HG03432 (cell line): Measurements from ENCODE around the gene RYR2.
"Not testable (repeated sequence)": the region's sequence is repeated elsewhere in the genome, so short reads cannot be mapped to it uniquely, and the experiment has no call there.

ENCODE experiments used
- ATAC-seq: cut with Tn5 transposase; IDR thresholded peaks from one replicate; pipeline ENCODE4 v1.9.1; 2021; ENCODE audit warnings: mild to moderate bottlenecking, moderate library complexity; ENCODE audit not compliant: unreplicated experiment

The RYR2 gene

DNA sequence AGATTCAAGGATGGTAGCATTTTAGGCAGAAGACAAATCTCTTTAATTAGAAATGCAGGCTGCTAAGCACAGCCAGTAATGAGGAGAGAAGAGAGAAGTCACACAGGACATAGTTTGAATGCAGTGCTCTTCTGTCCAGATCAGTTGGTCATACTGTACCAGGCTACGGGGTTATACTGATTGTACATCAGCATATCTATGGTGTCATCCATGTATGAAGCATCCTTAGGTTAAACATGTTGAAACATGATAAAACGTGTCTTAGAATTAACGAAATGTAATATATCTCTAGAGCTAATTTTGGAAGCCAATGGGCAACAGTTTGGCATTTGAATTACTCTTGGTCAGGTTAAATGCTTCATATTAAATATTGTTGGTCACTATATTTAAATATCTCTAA, 199.1 kb downstream of the RYR2 start:
- ATAC-seq: no peak

DNA sequence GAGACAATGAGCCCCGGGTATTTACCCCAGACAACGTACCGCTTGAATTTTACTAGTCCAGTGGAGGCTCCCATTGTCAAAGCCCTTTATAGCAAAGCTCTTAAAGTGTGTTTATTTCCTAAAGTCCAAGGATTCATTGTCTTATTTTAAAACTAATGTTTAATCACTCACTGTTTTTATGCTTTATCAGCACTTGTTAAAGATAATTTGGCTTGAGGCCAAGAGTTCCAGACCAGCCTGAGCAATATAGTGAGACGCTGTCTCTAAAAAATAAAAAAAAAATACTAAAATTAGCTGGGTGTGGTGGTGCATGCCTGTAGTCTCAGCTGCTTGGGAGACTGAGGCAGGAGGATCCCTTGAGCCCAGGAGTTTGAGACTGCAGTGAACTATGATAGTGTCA, 202.8 kb downstream of the RYR2 start:
- no peak for ATAC-seq

DNA sequence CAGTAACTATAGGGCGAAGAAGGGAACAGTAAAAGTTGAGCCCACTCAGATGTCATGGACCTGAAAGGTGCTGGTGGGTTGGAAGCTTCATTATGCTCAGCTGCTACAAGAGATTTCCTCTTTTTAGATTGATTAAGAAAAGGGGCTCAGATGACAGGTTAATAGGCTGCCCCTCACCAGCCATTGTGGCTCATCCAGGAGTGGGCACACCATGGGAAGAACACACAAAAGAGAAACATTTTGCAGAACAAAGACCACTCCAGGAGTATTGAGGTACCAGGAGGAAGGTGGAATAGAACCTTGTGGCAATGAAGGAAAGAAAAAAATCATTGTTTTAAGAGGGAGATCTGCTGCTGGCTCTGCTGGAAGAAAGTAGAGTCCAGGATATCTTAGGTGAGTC, 205.5 kb downstream of the RYR2 start:
- no peak for ATAC-seq

DNA sequence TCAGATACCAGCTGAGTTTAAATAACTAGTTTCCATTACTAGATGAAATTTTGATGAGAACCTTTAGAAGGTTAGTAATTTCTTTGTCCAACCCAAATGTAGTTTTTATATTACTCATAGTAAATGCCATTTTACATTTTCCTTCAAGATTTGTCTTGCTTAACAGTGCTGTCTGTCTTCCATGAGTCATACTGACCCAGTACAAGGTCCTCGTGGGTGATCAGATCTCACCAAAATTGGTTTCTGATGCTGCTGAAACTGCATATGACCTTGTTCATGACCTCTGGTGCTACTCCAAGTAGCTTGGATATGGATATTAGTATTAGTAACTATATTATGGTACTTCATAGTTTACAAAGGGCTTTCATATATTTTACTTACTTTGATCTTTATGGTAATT, 207.1 kb downstream of the RYR2 start:
- ATAC-seq: no peak

DNA sequence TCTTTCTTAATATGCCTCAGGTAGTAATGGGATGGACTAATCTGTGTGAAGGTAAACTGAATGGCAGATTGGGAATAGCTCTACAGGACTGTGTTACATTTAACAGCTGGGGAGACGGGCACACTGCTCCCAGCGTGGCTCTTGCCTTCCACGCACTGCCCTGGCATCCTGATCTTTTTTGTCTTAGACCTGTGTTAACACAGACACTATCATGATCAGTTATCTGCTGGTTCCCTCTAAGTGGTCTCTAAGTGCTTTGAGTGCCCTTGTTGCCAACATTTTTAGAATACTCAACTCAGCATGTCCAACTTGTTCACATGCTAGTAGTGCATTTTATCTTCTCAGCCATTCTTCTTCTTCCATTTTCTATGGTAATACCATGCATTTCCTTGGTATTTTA, 208.1 kb downstream of the RYR2 start:
- ATAC-seq: no peak

DNA sequence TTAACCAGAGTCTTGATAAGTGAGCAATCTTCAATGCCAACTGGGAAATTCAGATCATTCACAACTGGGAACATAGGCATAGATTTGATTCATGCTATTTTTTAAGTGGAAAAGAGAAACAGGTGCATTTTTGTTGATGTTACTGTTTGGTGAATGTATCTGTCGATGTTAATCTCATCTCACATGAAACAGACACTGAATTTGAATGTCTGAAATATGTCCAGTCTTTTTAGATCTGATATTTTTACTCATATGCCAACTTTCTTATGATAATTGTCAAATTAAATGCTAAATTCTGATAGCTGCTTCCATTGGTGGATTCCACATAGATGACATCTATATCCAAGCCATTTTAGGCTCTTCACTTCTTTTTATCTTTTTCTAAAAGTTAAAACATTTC, 213.1 kb downstream of the RYR2 start:
- ATAC-seq: no peak

DNA sequence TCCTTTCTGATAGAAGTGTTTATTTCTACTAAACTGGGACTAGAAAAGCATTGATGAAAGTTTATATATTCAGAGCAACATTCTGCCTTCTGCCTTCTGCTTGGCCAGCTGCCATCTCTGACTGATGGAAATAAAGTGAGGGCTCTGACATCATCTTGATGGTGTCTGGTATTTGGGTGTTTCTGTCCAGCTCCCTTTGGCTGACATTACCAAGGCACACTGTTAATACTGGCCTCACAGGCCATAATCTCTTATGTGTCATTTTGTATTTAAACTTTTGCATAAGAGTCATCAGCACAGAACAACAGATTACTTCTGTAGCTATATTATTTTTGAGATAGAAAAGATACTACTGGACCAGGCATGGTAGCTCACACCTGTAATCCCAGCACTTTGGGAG, 216.9 kb downstream of the RYR2 start:
- ATAC-seq: no peak

DNA sequence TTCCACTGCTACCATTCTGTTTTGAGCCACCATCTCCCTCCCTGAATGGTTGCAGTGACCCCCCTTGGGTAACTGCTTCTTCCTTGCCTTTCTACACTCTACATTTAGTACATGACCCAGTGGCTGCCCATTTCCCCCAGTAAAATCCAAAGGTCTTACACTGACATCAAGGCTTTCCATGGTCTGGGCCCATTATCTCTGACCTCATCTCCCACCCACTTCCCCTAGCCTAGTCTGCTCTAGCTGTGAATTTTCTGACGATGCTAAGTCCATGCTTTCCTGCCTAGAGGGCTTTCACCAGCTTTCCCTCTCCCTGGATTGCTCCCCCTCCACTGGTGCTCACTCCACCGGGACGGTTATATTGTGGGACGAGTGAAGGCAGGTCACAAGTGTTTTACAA, 219.2 kb downstream of the RYR2 start:
- no peak for ATAC-seq

DNA sequence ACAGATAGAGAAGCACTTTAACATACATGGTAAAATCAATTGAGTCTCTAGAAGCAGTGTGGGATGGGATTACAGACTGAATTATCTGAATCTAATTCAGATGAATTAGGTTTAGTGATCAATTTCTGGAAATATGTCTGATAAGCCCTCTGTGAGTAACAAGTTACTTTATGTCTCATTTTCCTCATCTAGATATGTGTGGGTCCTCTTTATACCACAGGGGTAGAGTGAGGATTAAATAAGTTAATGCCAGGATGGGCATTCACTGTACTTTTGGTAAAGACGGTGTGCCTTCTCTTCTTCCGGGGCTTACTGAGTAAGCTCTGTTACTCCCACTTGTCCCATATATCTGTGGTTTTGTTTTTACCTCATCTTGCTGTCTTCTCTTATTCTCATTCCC, 225.8 kb downstream of the RYR2 start:
- ATAC-seq: no peak

DNA sequence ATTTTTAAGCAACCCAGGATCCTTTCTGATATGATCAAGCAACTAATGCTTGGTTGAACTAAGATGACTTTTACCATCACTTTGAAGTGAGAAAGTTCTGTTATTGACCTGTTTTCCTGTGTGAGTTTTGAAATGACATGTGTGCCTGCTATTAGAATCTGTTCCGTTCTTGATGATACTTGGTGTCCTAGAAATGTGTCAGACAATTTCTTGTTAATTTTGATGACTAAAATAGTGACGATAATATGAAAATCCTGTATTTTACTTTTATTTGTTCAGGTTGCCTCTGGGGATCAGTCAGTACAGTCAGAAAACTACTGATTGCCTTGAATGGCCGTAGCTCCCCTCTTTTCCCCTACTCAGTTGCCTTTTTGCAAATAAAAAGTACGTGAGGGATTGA, 228.0 kb downstream of the RYR2 start:
- ATAC-seq: peak; percentile 75

DNA sequence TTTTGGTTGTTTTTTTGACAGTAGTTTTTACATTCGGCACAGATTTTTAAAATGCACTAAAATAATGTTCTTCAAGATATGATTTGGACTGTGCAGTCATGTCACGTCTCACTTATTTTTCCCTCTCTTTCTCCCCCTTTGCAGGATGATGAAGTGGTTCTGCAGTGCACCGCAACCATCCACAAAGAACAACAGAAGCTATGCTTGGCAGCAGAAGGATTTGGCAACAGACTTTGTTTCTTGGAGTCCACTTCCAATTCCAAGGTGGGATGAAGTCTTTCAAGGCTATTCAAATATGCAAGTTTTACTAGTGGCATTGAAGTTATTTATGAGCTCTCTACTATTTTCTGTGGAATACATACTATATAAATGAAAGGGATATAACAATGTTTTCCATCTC, 228.4 kb downstream of the RYR2 start:
- ATAC-seq: no peak

DNA sequence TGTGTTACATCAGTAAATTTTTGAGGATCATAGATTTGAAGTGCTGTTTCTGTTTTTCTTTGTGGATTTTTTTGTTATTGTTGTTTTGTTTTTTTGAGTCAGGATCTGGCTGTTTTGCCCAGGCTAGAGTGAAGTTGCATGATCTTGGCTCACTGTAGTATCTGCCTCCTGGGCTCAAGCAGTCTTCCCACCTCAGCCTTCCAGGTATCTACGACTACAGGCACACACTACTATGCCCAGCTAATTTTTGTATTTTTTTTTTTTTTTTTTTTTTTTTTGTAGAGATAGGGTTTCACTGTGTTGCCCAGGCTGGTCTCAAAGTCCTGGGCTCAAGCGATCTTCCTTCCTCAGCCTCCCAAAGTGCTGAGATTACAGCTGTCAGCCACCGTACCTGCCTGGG, 236.0 kb downstream of the RYR2 start:
- ATAC-seq: not testable (repeated sequence)

DNA sequence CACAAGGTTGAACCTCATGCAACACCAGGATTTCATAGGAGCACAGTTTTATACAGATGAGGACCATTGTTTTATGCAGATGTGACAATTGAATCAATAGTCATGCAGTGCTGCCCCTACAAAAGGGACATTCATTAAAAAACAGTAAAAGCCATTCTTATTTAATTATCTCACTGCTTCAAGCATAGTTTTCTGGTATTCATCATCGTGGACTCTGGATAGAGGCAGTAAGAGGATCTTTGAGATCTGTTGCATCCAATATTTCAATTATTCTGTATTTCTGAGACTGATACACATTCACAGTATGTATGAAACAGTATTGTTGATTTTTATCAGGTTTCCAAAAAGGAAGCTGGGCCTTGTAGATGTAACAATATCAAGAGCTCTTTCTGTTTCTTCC, 237.6 kb downstream of the RYR2 start:
- no peak for ATAC-seq

DNA sequence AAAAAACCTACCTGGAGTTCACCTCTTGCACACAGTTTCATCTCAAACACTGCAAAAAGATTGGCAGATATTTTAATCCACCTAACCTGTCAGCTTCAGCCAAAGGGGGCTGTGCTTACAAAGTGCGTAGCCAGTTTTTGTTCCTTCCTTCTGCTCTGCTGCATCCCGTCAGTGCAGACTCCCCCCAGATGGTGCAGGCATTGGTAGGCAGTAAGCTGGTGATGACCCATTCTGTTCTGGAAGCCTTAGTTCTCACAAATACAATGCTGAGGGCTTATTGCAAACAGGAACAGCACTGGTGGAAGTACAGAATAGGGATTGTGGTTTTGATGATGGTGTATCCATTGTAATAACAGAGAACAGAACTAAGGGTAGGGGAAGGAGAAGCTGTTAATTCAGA, 239.5 kb downstream of the RYR2 start:
- ATAC-seq: no peak

DNA sequence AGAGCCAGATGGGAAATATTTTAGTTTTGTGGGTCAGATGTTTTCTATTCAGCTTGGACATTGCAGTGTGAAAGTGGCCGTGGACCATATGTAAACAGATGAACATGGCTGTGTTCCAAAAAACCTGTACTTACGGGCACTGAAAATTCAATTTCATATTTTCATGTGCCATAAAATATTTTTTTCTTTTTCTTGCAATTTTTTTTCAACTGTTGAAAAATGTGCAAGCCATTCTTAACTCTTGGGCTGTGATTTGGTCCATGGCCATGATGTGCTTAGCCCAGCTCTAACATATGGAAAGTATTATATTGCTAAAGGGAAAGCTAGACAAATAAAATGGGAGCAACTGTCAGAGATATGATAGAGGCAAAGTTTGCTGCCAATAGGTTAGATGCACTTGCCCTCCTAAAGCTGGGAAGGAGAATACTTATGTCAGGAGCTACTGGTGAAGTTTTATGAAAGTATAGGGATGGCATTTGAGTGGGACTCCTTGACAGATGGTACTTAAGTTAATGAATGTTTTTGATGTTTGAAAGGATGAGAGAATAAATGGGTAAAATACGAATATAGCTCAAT, 240.3 kb downstream of the RYR2 start:
- no peak for ATAC-seq

DNA sequence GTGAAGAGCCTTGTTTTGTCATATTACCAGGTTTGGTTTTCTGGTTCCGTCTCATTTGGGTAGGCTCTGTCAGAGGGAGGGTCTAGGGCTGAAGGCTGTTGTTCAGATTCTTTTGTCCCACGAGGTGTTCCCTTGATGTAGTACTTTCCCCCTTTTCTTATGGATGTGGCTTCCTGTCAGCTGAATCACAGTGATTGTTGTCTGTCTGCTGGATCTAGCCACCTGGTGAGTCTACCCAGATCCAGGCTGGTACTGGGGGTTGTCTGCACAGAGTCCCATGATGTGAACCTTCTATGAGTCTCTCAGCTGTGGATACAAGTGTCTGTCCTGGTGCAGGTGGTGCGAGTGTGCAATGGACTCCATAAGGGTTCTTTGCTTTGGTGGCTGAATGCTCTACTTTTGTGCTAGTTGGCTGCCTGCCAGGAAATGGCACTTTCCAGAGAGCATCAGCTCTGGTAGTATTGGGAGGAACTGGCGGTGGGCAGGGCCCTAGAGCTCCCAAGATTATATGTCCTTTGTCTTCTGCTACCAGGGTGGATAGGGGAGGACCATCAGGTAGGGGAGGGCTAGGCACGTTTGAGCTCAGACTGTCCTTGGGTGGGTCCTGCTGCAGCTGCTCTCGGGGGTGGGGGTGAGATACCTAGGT, 246.0 kb downstream of the RYR2 start:
- ATAC-seq: no peak

DNA sequence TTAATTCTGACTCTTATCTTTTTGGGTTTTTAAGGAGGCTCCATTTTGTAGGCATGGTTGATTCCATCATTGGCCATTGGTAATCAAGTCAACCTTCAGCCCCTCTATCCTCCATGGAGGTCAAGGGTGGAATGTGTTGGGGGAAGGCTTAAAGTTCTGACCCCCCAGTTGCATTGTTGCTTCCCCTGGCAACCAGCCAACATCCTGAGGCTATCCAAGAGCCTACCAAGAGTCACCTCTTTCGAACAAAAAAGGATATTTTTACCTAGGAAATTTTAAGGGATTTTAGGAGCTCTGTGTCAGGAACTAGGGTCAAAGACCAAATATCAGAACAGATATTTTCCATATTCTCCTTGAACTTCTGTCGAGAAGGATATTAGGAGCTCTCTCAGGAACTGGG, 251.8 kb downstream of the RYR2 start:
- ATAC-seq: no peak

DNA sequence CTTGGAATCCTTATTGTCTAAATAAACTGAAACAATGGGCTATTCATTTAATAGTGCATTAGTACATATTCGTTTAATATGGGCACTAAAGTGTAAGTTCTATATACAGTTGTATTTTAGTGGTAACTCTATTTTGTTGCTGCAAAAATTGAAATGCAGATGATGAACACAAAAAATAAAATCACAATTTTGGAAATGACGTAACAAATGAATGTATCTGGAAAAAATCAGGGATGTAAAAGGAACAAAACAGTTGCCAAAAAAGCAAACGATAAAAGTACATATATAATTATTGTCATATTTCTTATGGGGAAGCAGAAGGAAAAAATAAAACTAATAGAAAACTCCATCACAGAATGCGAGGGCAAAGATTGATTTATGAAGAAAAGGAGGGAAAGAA, 254.9 kb downstream of the RYR2 start:
- ATAC-seq: no peak

DNA sequence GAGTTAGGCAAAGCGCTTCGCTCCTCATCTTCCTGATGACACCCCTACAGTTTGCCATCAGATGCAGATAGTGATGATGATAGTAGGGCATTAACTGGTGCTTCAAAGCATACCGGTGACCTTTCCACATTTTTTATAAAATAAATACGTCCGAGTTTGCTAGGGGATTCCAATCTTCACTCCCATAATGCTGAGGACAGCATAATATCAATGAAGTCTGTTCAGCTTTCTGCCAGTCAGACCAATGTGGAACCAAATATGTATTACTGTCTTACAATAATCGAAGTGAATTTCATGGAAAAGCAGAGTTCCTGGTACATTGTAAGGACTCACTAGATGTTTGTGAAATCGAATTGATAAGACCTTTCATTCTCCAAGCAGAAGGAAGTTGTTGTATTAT, 258.7 kb downstream of the RYR2 start:
- ATAC-seq: no peak

DNA sequence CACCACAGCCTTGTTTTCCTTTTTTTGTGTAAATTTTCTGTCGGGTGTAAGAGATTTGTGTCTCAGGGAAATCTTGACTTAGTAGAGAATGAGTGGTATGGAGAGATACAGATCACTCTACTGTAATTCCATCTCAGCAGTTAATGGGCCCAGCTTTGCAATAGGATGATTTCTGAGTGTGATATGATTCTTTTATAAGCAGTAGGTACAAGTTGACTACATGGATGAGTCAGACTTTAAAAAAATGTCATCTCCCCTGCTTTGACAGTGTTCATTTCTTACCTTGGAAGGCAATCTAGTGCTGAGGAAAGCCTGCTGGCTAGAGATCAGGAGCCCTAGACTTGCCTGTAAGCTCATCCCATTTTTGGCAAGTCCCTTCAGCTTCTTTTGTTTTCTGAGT, 261.9 kb downstream of the RYR2 start:
- no peak for ATAC-seq

DNA sequence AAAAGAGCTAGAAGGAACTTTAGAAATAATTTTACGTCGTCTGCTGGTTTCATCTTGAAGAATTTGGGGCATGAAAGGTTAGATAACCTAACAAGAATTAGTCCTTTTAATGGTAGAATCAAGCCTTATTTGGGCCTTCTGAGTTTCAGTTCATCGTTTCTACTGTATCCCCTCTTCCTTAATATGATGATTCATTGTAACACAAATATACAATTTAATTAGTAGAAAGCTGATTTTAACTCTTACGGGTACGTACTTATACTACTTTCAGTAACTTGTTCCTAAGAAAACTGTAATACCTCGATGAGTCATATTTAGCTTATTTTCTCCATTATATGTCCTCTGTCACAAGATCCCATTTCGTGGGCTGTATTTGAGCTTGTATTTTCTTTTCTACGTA, 264.7 kb downstream of the RYR2 start:
- ATAC-seq: no peak

DNA sequence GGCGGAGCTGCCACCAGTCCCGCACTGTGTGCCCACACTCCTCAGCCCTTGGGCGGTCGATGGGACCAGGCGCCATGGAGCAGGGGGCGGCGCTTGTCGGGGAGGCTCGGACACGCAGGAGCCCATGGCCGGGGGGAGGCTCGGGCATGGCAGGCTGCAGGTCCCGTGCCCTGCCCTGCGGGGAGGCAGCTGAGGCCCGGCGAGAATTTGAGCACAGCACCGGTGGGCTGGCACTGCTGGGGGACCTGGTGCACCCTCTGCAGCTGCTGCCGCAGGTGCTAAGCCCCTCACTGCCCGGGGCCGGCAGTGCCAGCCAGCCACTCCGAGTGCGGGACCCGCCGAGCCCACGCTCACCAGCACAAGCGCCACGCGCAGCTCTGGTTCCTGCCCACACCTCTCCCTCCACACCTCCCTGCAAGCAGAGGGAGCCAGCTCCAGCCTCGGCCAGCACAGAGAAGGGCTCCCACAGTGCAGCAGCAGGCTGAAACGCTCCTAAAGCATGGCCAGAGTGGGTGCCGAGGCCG, 267.7 kb downstream of the RYR2 start:
- ATAC-seq: no peak

DNA sequence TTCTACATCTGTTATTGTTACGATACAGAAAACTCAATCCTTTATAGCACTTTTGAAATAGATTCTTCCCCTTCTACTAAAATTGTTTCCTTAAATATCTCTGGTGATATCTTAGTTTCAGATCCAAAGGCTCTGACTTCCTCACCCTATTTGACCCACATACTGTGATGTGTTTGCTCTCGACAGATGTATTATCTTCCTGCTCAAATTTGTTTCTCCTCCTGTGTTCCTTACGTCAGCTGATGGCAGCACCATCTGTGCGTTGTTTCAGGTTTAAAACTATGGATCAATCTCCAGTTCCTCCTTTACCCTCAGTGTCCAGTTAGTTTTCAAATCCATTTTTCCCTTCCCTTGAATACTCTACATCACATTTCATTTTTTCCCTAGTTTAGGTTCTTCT, 274.4 kb downstream of the RYR2 start:
- no peak for ATAC-seq
